ENCODE measurements around the gene SMIM23. TPM values are rescaled to one million over a fixed set of nuclear protein-coding genes. Genes with fewer than 3 reads are reported as not detected.

Gene SMIM23
- total and polyA plus RNA-seq, 4 donors: not detected

- H3K9ac ChIP-seq (ENCODE audit: insufficient read depth in 1 of 2, low read length in 2 of 2): no peak overlapping the region
- no peaks in the 10 kb centered on the region for H3K27me3 ChIP-seq (ENCODE audit: control insufficient read depth in 3 of 3, insufficient read depth in 3 of 3, low read length in 2 of 3)
- DNase-seq (no peak), ATAC-seq (ENCODE audit: insufficient read depth, low FRiP score) (no peak)
- no peak overlapping the region for H3K4me3 ChIP-seq
- no peaks in the 10 kb centered on the region for H3K36me3 ChIP-seq (ENCODE audit: control insufficient read depth in 4 of 4, insufficient read depth in 4 of 4, low read length in 4 of 4)
- no peak overlapping the region for H3K27ac ChIP-seq (ENCODE audit: low read depth in 1 of 2, low read length in 1 of 2)
- H3K4me1 ChIP-seq (ENCODE audit: control insufficient read depth in 5 of 5, insufficient read depth in 5 of 5, low read length in 5 of 5): peaks cover 0 to 18% (median 3%) of the 10 kb centered on the region in 5 donors
- 94 to 97% methylated on average over 6 of the region's 6 CpGs for WGBS, 2 donors
- TF ChIP-seq CTCF (IDR thresholded peaks at IDR 0.05; ENCODE audit: control extremely low read depth, extremely low read depth): no peak
- no peaks in the 10 kb centered on the region for H3K9me3 ChIP-seq (ENCODE audit: control insufficient read depth in 4 of 4, insufficient read depth in 3 of 4, low read length in 3 of 4)
Observed at GRCh38 chr5:171739271-171739670, 46.3 kb upstream of the SMIM23 start.

GRCh38 chr5:171743436-171744076 lies 42.1 kb upstream of the SMIM23 start:
- H3K36me3 ChIP-seq (ENCODE audit: control insufficient read depth in 4 of 4, insufficient read depth in 4 of 4, low read length in 4 of 4): no peaks in the 10 kb centered on the region
- H3K9me3 ChIP-seq (ENCODE audit: control insufficient read depth in 4 of 4, insufficient read depth in 3 of 4, low read length in 3 of 4): peaks cover 0 to 2% (median 0%) of the 10 kb centered on the region in 4 donors
- no peak for DNase-seq
- no peak overlapping the region for H3K27ac ChIP-seq (ENCODE audit: low read depth in 1 of 2, low read length in 1 of 2)
- H3K27me3 ChIP-seq (ENCODE audit: control insufficient read depth in 3 of 3, insufficient read depth in 3 of 3, low read length in 2 of 3): no peaks in the 10 kb centered on the region
- peaks cover 0 to 7% (median 0%) of the 10 kb centered on the region in 5 donors for H3K4me1 ChIP-seq (ENCODE audit: control insufficient read depth in 5 of 5, insufficient read depth in 5 of 5, low read length in 5 of 5)
- no peak overlapping the region for H3K4me3 ChIP-seq
- WGBS, 2 donors: 81 to 91% methylated on average over 6 of the region's 6 CpGs
- ATAC-seq (ENCODE audit: insufficient read depth, low FRiP score): no peak
- no peak overlapping the region for H3K9ac ChIP-seq (ENCODE audit: insufficient read depth in 1 of 2, low read length in 2 of 2)
- TF ChIP-seq CTCF (IDR thresholded peaks at IDR 0.05; ENCODE audit: control extremely low read depth, extremely low read depth): no peak

GRCh38 chr5:171744264-171744663 lies 41.4 kb upstream of the SMIM23 start:
- no peak for ATAC-seq (ENCODE audit: insufficient read depth, low FRiP score)
- 94 to 96% methylated on average over 2 of the region's 2 CpGs for WGBS, 2 donors

More at GRCh38 chr5:171744264-171744663, 41.4 kb upstream of the SMIM23 start:
- H3K9ac ChIP-seq (ENCODE audit: insufficient read depth in 1 of 2, low read length in 2 of 2): no peak overlapping the region
- no peak overlapping the region for H3K4me3 ChIP-seq
- peaks cover 0 to 2% (median 0%) of the 10 kb centered on the region in 4 donors for H3K9me3 ChIP-seq (ENCODE audit: control insufficient read depth in 4 of 4, insufficient read depth in 3 of 4, low read length in 3 of 4)
- no peak for TF ChIP-seq CTCF (IDR thresholded peaks at IDR 0.05; ENCODE audit: control extremely low read depth, extremely low read depth)
- no peaks in the 10 kb centered on the region for H3K4me1 ChIP-seq (ENCODE audit: control insufficient read depth in 5 of 5, insufficient read depth in 5 of 5, low read length in 5 of 5)
- no peaks in the 10 kb centered on the region for H3K36me3 ChIP-seq (ENCODE audit: control insufficient read depth in 4 of 4, insufficient read depth in 4 of 4, low read length in 4 of 4)
- no peak for DNase-seq
- no peak overlapping the region for H3K27ac ChIP-seq (ENCODE audit: low read depth in 1 of 2, low read length in 1 of 2)
- no peaks in the 10 kb centered on the region for H3K27me3 ChIP-seq (ENCODE audit: control insufficient read depth in 3 of 3, insufficient read depth in 3 of 3, low read length in 2 of 3)

All from lung (tissue), 12 donors.